Gastrocnemius medialis (tissue), 4 donors: Measurements from ENCODE around the gene DUSP1.

Source experiments
- CTCF ChIP-seq, 5 experiments: fragments of 450-650 bp in 3 of 5; fragments of 200-600 bp in 2 of 5; sonication (generic) in 2 of 5; IDR thresholded peaks in 4 of 5; conservative IDR thresholded peaks in 1 of 5; 1 replicate in 4 of 5; 2 replicates in 1 of 5; pipeline ENCODE4 v1.5.1; 2016 to 2019; ENCODE audit warnings: antibody characterized with exemption in 5 of 5, mild to moderate bottlenecking in 3 of 5, moderate library complexity in 3 of 5
- POLR2A ChIP-seq, 2 donors: fragments of 450-650 bp; IDR thresholded peaks; one replicate each; pipeline ENCODE4 v1.6.1; 2017; ENCODE audit warnings: antibody characterized with exemption in 2 of 2, mild to moderate bottlenecking in 2 of 2, moderate library complexity in 2 of 2

- no peak for TF ChIP-seq POLR2A (IDR thresholded peaks at IDR 0.05)
- TF ChIP-seq CTCF (IDR thresholded peaks at IDR 0.05 in 4 of 5, conservative IDR thresholded peaks at IDR 0.05 in 1 of 5): no peak
These were observed 39.3 kb downstream of the DUSP1 start for GRCh38 chr5:172731680-172732074.
